ENCODE results near the gene OR4X2. TPM values are rescaled to one million over a fixed set of nuclear protein-coding genes. Genes with fewer than 3 reads are reported as not detected.

Gene OR4X2
- polyA plus RNA-seq, 1 donor from 2014 or later, result not detected

DNA sequence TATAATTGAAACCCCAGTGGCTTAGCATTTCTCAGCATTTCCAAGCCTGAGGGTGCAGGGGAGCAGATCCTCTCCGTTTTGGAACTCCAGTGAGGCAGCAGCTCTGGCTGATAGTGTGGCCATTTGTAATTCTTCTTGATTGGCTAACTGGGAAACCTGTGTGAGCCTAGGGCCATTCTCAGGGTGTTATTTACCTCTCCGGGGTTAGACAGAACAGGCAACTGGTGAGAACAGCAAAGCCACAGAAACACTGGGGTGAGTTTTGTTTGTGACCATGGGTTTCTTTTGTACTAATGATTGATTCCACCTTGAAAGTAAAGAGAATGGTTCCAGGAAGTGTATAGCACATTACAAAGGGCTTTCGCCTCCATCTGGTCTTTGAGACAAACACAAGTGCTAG lies 2.4 kb upstream of the OR4X2 start:
- no peak overlapping the region for H3K4me2 ChIP-seq (ENCODE audit: low read length)
- no peaks in the 10 kb centered on the region for H3K36me3 ChIP-seq (ENCODE audit: insufficient read depth, low read length)
- no peak overlapping the region for H3K9ac ChIP-seq (ENCODE audit: low read length)
- H3K27me3 ChIP-seq (ENCODE audit: insufficient read depth, low read depth, low read length), result no peaks in the 10 kb centered on the region
- H3K9me2 ChIP-seq (ENCODE audit: insufficient read depth, low read length), result no peaks in the 10 kb centered on the region
- H3K9me3 ChIP-seq (ENCODE audit: low read length), result no peaks in the 10 kb centered on the region
- H4K20me1 ChIP-seq (ENCODE audit: insufficient read depth), result no peaks in the 10 kb centered on the region
- no peaks in the 10 kb centered on the region for H3K79me2 ChIP-seq (replicated peaks; ENCODE audit: insufficient read depth, low read length)
- no peak overlapping the region for H2AFZ ChIP-seq (ENCODE audit: low read depth, low read length)
- no peak for TF ChIP-seq SMC3 (conservative IDR thresholded peaks at IDR 0.05; ENCODE audit: poor library complexity)
- TF ChIP-seq MXI1 (conservative IDR thresholded peaks at IDR 0.05; ENCODE audit: poor library complexity, severe bottlenecking), result no peak
- H3K27ac ChIP-seq (ENCODE audit: low read length), result no peak overlapping the region
- H3K4me3 ChIP-seq (ENCODE audit: low read length), result no peak overlapping the region
- no peaks in the 10 kb centered on the region for H3F3A ChIP-seq (ENCODE audit: insufficient read depth, low read length, poor library complexity, severe bottlenecking)

DNA sequence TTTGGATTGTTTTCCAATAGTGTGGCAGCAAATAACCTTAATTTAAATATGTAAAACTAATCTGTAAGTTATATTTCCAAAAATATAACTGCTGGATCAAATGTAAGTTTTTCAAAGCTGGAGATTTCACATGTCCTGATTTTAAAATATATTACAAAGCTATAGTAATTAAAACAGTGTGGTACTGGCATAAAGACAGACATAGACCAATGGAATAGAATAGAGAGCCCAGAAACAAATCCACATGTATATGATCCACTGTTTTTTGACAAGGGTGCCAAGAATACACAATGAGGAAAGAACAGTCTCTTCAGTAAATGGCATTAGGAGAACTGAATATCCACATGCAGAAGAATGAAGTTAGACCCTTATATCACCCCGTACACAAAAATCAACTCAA lies 4.0 kb downstream of the OR4X2 start:
- Histone ChIP-seq H3F3A (ENCODE audit: insufficient read depth, low read length, poor library complexity, severe bottlenecking) (no peaks in the 10 kb centered on the region), H3K27ac (ENCODE audit: low read length) (no peak overlapping the region), H3K36me3 (ENCODE audit: insufficient read depth, low read length) (no peaks in the 10 kb centered on the region), H3K79me2 (replicated peaks; ENCODE audit: insufficient read depth, low read length) (no peaks in the 10 kb centered on the region), H3K4me3 (ENCODE audit: low read length) (no peak overlapping the region), H2AFZ (ENCODE audit: low read depth, low read length) (no peak overlapping the region), H3K27me3 (ENCODE audit: insufficient read depth, low read depth, low read length) (no peaks in the 10 kb centered on the region), H3K9ac (ENCODE audit: low read length) (no peak overlapping the region), H3K9me2 (ENCODE audit: insufficient read depth, low read length) (no peaks in the 10 kb centered on the region), H3K4me2 (ENCODE audit: low read length) (no peak overlapping the region), H4K20me1 (ENCODE audit: insufficient read depth) (no peaks in the 10 kb centered on the region), H3K9me3 (ENCODE audit: low read length) (peaks cover 7% of the 10 kb centered on the region)
- no peak for TF ChIP-seq MXI1 (conservative IDR thresholded peaks at IDR 0.05; ENCODE audit: poor library complexity, severe bottlenecking)
- no peak for TF ChIP-seq EZH2 (IDR thresholded peaks at IDR 0.05; ENCODE audit: borderline replicate concordance, insufficient read depth, low read length, poor library complexity, severe bottlenecking)
- TF ChIP-seq RAD21 (conservative IDR thresholded peaks at IDR 0.05), result no peak
- TF ChIP-seq, protein P1, sequence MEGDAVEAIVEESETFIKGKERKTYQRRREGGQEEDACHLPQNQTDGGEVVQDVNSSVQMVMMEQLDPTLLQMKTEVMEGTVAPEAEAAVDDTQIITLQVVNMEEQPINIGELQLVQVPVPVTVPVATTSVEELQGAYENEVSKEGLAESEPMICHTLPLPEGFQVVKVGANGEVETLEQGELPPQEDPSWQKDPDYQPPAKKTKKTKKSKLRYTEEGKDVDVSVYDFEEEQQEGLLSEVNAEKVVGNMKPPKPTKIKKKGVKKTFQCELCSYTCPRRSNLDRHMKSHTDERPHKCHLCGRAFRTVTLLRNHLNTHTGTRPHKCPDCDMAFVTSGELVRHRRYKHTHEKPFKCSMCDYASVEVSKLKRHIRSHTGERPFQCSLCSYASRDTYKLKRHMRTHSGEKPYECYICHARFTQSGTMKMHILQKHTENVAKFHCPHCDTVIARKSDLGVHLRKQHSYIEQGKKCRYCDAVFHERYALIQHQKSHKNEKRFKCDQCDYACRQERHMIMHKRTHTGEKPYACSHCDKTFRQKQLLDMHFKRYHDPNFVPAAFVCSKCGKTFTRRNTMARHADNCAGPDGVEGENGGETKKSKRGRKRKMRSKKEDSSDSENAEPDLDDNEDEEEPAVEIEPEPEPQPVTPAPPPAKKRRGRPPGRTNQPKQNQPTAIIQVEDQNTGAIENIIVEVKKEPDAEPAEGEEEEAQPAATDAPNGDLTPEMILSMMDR (IDR thresholded peaks at IDR 0.05; ENCODE audit: poor library complexity, severe bottlenecking), result no peak
- no peak for TF ChIP-seq TAF1 (IDR thresholded peaks at IDR 0.05; ENCODE audit: low read depth)
- no peak for TF ChIP-seq EP300 (conservative IDR thresholded peaks at IDR 0.05; ENCODE audit: poor library complexity, severe bottlenecking)
- TF ChIP-seq POLR2AphosphoS5 (IDR thresholded peaks at IDR 0.05), result no peak
- TF ChIP-seq SMC3 (conservative IDR thresholded peaks at IDR 0.05; ENCODE audit: poor library complexity), result no peak
- TF ChIP-seq, protein P2, sequence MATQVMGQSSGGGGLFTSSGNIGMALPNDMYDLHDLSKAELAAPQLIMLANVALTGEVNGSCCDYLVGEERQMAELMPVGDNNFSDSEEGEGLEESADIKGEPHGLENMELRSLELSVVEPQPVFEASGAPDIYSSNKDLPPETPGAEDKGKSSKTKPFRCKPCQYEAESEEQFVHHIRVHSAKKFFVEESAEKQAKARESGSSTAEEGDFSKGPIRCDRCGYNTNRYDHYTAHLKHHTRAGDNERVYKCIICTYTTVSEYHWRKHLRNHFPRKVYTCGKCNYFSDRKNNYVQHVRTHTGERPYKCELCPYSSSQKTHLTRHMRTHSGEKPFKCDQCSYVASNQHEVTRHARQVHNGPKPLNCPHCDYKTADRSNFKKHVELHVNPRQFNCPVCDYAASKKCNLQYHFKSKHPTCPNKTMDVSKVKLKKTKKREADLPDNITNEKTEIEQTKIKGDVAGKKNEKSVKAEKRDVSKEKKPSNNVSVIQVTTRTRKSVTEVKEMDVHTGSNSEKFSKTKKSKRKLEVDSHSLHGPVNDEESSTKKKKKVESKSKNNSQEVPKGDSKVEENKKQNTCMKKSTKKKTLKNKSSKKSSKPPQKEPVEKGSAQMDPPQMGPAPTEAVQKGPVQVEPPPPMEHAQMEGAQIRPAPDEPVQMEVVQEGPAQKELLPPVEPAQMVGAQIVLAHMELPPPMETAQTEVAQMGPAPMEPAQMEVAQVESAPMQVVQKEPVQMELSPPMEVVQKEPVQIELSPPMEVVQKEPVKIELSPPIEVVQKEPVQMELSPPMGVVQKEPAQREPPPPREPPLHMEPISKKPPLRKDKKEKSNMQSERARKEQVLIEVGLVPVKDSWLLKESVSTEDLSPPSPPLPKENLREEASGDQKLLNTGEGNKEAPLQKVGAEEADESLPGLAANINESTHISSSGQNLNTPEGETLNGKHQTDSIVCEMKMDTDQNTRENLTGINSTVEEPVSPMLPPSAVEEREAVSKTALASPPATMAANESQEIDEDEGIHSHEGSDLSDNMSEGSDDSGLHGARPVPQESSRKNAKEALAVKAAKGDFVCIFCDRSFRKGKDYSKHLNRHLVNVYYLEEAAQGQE (IDR thresholded peaks at IDR 0.05; ENCODE audit: borderline replicate concordance), result no peak

DNA sequence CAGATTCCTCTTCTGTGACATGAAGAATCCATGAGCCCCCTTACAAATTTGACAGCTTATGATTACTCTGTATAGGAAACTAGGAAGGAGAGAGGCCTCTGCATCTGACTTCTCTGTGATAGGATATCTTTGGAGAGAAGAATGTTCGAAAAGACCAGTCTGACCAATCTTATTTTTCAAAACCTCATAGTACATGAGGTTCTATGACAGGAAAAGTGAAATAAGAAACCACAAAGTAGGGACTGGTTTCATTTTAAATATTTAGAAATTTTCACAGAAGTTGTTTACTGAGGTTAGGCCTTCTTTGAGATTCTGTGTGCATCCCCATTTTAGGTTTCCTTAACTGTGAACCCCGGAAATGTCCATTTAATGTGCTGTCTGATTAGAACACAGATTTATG lies 16.7 kb downstream of the OR4X2 start:
- Histone ChIP-seq H3K27ac (ENCODE audit: low read length) (no peak overlapping the region), H3K9me3 (ENCODE audit: low read length) (no peaks in the 10 kb centered on the region), H3K9ac (ENCODE audit: low read length) (no peak overlapping the region), H2AFZ (ENCODE audit: low read depth, low read length) (no peak overlapping the region), H3K4me2 (ENCODE audit: low read length) (no peak overlapping the region), H3K36me3 (ENCODE audit: insufficient read depth, low read length) (no peaks in the 10 kb centered on the region), H3F3A (ENCODE audit: insufficient read depth, low read length, poor library complexity, severe bottlenecking) (no peaks in the 10 kb centered on the region), H4K20me1 (ENCODE audit: insufficient read depth) (no peaks in the 10 kb centered on the region), H3K9me2 (ENCODE audit: insufficient read depth, low read length) (no peaks in the 10 kb centered on the region), H3K79me2 (replicated peaks; ENCODE audit: insufficient read depth, low read length) (no peaks in the 10 kb centered on the region), H3K4me3 (ENCODE audit: low read length) (no peak overlapping the region), H3K27me3 (ENCODE audit: insufficient read depth, low read depth, low read length) (no peaks in the 10 kb centered on the region)
- TF ChIP-seq TAF1 (IDR thresholded peaks at IDR 0.05; ENCODE audit: low read depth), result no peak
- TF ChIP-seq, protein P1 (IDR thresholded peaks at IDR 0.05; ENCODE audit: poor library complexity, severe bottlenecking), result no peak
- TF ChIP-seq, protein P2 (IDR thresholded peaks at IDR 0.05; ENCODE audit: borderline replicate concordance), result no peak
- TF ChIP-seq EP300 (conservative IDR thresholded peaks at IDR 0.05; ENCODE audit: poor library complexity, severe bottlenecking), result no peak
- TF ChIP-seq MXI1 (conservative IDR thresholded peaks at IDR 0.05; ENCODE audit: poor library complexity, severe bottlenecking), result no peak
- TF ChIP-seq SMC3 (conservative IDR thresholded peaks at IDR 0.05; ENCODE audit: poor library complexity), result no peak
- no peak for TF ChIP-seq RAD21 (conservative IDR thresholded peaks at IDR 0.05)
- no peak for TF ChIP-seq EZH2 (IDR thresholded peaks at IDR 0.05; ENCODE audit: borderline replicate concordance, insufficient read depth, low read length, poor library complexity, severe bottlenecking)
- no peak for TF ChIP-seq POLR2AphosphoS5 (IDR thresholded peaks at IDR 0.05)
